ENCODE measurements around the gene UROS. TPM values are rescaled to one million over a fixed set of nuclear protein-coding genes. Genes with fewer than 3 reads are reported as not detected.

The UROS gene
- total and polyA plus RNA-seq, 2 of the 4 experiments (the other 2 are of a cell fraction) = 48.7 to 56.5 TPM

DNA sequence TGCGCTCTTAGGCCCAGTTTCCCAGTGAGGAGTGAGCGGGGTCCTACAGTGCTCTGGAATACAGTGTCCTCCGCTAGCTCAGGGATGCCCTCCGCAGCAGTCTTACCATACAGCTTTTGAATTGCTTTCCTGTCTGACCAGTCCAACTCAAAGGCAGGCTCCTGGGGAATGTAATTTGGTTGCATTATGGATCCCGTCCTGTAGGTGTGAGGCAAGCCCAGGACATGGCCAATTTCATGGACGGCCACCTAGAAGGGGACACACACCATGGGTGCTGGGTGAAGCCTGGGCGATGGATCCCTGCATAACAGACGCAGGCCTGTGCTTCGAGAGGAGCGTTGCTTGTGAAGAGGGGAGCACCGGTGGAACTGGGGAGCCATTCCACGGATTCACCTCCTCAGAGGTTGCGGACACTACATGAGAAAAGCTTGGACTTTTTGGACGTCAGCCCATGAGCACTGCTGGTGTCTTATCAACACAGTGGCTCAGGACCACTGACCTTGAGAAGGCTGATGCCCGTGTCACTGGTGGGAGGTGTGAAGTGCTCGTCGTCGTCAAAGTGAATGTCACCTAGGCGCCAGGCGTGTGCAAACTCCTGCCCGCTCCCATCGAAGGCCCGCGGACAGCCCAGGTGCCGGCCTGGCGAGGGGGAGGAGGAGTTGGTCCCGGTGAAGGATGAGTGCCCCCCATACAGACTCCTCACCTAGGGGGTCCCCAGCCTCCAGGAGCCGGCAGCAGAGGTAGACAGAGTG is 50.8 kb downstream of the UROS start:
- no peak overlapping the region for H2BK120ac ChIP-seq (ENCODE audit: low read depth, low read length)
- TF ChIP-seq, protein P1, sequence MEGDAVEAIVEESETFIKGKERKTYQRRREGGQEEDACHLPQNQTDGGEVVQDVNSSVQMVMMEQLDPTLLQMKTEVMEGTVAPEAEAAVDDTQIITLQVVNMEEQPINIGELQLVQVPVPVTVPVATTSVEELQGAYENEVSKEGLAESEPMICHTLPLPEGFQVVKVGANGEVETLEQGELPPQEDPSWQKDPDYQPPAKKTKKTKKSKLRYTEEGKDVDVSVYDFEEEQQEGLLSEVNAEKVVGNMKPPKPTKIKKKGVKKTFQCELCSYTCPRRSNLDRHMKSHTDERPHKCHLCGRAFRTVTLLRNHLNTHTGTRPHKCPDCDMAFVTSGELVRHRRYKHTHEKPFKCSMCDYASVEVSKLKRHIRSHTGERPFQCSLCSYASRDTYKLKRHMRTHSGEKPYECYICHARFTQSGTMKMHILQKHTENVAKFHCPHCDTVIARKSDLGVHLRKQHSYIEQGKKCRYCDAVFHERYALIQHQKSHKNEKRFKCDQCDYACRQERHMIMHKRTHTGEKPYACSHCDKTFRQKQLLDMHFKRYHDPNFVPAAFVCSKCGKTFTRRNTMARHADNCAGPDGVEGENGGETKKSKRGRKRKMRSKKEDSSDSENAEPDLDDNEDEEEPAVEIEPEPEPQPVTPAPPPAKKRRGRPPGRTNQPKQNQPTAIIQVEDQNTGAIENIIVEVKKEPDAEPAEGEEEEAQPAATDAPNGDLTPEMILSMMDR (conservative IDR thresholded peaks at IDR 0.05; ENCODE audit: low read depth, low read length) = no peak
- TF ChIP-seq RCOR1 (IDR thresholded peaks at IDR 0.05; ENCODE audit: insufficient replicate concordance, low read length) = no peak
- no peak for TF ChIP-seq FOS (IDR thresholded peaks at IDR 0.05; ENCODE audit: low read depth, low read length)
- TF ChIP-seq POLR2A (IDR thresholded peaks at IDR 0.05; ENCODE audit: low read depth, low read length) = no peak
- no peak for TF ChIP-seq CHD1 (IDR thresholded peaks at IDR 0.05; ENCODE audit: low read depth, low read length)
- TF ChIP-seq NFE2L2 (IDR thresholded peaks at IDR 0.05; ENCODE audit: low read depth, low read length) = no peak
- TF ChIP-seq SMC3 (IDR thresholded peaks at IDR 0.05; ENCODE audit: low read depth, low read length) = no peak
- TF ChIP-seq MAFK (IDR thresholded peaks at IDR 0.05; ENCODE audit: low read depth, low read length) = no peak
- TF ChIP-seq RAD21 (IDR thresholded peaks at IDR 0.05; ENCODE audit: low read length) = no peak
- TF ChIP-seq CEBPB (IDR thresholded peaks at IDR 0.05; ENCODE audit: low read depth, low read length) = no peak
- TF ChIP-seq, protein P2, sequence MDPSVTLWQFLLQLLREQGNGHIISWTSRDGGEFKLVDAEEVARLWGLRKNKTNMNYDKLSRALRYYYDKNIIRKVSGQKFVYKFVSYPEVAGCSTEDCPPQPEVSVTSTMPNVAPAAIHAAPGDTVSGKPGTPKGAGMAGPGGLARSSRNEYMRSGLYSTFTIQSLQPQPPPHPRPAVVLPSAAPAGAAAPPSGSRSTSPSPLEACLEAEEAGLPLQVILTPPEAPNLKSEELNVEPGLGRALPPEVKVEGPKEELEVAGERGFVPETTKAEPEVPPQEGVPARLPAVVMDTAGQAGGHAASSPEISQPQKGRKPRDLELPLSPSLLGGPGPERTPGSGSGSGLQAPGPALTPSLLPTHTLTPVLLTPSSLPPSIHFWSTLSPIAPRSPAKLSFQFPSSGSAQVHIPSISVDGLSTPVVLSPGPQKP (IDR thresholded peaks at IDR 0.05; ENCODE audit: borderline replicate concordance, low read depth, low read length) = no peak
- no peak for TF ChIP-seq RFX5 (IDR thresholded peaks at IDR 0.05; ENCODE audit: low read depth, low read length)
- H3K4ac ChIP-seq (ENCODE audit: low read depth, low read length) = no peak overlapping the region
- 75% methylated on average over 2 of the region's 28 CpGs; no CpG with 5 or more reads in 1 of the 2 experiments for WGBS, 2 experiments (ENCODE audit: extremely low coverage in 2 of 2, insufficient read length in 1 of 2)
- in situ Hi-C loops (cut with MboI; ENCODE audit: low sequenced_read_pairs) (no loop called here), intact Hi-C loops (cut with micrococcal nuclease) (no loop called here), dilution Hi-C loops (cut with HindIII; ENCODE audit: low sequenced_read_pairs, unreplicated experiment) (no loop called here)
- no peak overlapping the region for H2BK5ac ChIP-seq (ENCODE audit: low read depth, low read length, poor library complexity, severe bottlenecking)
- no peak overlapping the region for H3K18ac ChIP-seq (ENCODE audit: low read depth, low read length)
- H2AK5ac ChIP-seq (ENCODE audit: low read depth, low read length) = no peak overlapping the region
- H4K20me1 ChIP-seq (ENCODE audit: insufficient read depth, low read length) = no peaks in the 10 kb centered on the region
- H4K5ac ChIP-seq (ENCODE audit: low read depth, low read length) = no peak overlapping the region
- no peak overlapping the region for H3K14ac ChIP-seq (replicated peaks; ENCODE audit: low read depth, low read length)
- no peak for DNase-seq
- H2BK15ac ChIP-seq (ENCODE audit: low read depth, low read length) = no peak overlapping the region
- H3K23ac ChIP-seq (ENCODE audit: low read depth, low read length) = no peak overlapping the region
- no peaks in the 10 kb centered on the region for H3K9me3 ChIP-seq (ENCODE audit: control insufficient read depth, insufficient read depth, low read length)
- no peak overlapping the region for H4K8ac ChIP-seq (ENCODE audit: low read depth in 2 of 2, low read length in 2 of 2)
- no peak for ATAC-seq (ENCODE audit: low read depth)
- CTCF ChIA-PET = no interaction called here
- no peak overlapping the region for H2BK20ac ChIP-seq (ENCODE audit: low read depth, low read length)
- H3K4me1 ChIP-seq (ENCODE audit: control insufficient read depth, insufficient read depth, low read length) = no peaks in the 10 kb centered on the region
- H3K27me3 ChIP-seq (ENCODE audit: control insufficient read depth, insufficient read depth, low read length) = peaks cover 3% of the 10 kb centered on the region; the same call in 1 of the 2 replicates
- BruUV-seq (replicated peaks) = no TSS peak
- no peak overlapping the region for H3K4me3 ChIP-seq (ENCODE audit: insufficient read depth, low read depth, low read length)
- H3K9me1 ChIP-seq (ENCODE audit: insufficient read depth, low read length) = no peaks in the 10 kb centered on the region
- H3K56ac ChIP-seq (ENCODE audit: extremely low read depth, insufficient read depth, low read length) = no peak overlapping the region
- H2AK9ac ChIP-seq (replicated peaks; ENCODE audit: low read depth, low read length, poor library complexity) = no peak overlapping the region
- POLR2A ChIA-PET (ENCODE audit: unreplicated experiment) = no interaction called here
- peaks cover 3% of the 10 kb centered on the region for H3K36me3 ChIP-seq (ENCODE audit: control insufficient read depth, insufficient read depth, low read length)
- H3K79me1 ChIP-seq (ENCODE audit: low read depth in 1 of 2, low read length in 2 of 2) = no peaks in the 10 kb centered on the region
- no peak overlapping the region for H4K91ac ChIP-seq (ENCODE audit: insufficient read depth, low read depth, low read length)
- H2AFZ ChIP-seq (replicated peaks; ENCODE audit: low read length, poor library complexity) = no peak overlapping the region
- no peak overlapping the region for H3K27ac ChIP-seq (ENCODE audit: insufficient read depth, low read length)
- H3K4me2 ChIP-seq (ENCODE audit: low read depth, low read length) = no peak overlapping the region
- H3K9ac ChIP-seq (ENCODE audit: low read depth, low read length) = no peak overlapping the region

Measured in IMR-90 (cell line).